ENCODE results near the gene C1orf52.

DNA sequence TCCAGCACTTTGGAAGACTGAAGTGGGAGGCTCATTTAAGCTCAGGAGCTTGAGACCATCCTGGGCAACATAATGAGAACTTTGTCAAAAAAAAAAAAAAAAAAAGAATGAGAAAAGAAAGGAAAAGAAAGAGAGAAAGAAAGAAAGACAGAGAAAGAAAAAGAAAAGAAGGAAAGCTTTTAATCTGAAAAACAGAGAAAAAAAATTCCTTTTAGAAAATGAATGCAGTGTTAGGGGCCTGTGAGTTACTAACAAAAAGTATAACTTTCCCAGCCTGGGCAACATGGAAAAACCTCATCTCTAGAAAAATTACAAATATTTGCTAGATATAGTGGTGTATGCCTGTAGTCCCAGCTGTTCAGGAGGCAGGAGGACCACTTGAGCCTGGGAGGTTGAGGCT lies 42.8 kb downstream of the C1orf52 start:
- TF ChIP-seq, protein P1, sequence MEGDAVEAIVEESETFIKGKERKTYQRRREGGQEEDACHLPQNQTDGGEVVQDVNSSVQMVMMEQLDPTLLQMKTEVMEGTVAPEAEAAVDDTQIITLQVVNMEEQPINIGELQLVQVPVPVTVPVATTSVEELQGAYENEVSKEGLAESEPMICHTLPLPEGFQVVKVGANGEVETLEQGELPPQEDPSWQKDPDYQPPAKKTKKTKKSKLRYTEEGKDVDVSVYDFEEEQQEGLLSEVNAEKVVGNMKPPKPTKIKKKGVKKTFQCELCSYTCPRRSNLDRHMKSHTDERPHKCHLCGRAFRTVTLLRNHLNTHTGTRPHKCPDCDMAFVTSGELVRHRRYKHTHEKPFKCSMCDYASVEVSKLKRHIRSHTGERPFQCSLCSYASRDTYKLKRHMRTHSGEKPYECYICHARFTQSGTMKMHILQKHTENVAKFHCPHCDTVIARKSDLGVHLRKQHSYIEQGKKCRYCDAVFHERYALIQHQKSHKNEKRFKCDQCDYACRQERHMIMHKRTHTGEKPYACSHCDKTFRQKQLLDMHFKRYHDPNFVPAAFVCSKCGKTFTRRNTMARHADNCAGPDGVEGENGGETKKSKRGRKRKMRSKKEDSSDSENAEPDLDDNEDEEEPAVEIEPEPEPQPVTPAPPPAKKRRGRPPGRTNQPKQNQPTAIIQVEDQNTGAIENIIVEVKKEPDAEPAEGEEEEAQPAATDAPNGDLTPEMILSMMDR (IDR thresholded peaks at IDR 0.05): no peak
- TF ChIP-seq POLR2A (IDR thresholded peaks at IDR 0.05) (no peak), POLR2AphosphoS5 (IDR thresholded peaks at IDR 0.05) (no peak)
